NCI-H2196 treated with DMSO at 0.1 percent for 48 hours (cell line): ENCODE measurements around the gene TNFRSF18.
"Not testable (repeated sequence)": the region's sequence is repeated elsewhere in the genome, so short reads cannot be mapped to it uniquely, and the experiment has no call there.

Experiments
- DNase-seq: peaks from one replicate; lab custom pipeline; 2025; ENCODE audit not compliant: unreplicated experiment; lab: John Stamatoyannopoulos, UW

TNFRSF18 gene

GRCh38 chr1:1179983-1180861 lies 26.2 kb downstream of the TNFRSF18 start:
- DNase-seq = no peak

GRCh38 chr1:1179346-1179982 lies 26.9 kb downstream of the TNFRSF18 start:
- no peak for DNase-seq

- DNase-seq = no peak
Measured at GRCh38 chr1:1178794-1179331, 27.5 kb downstream of the TNFRSF18 start.

- DNase-seq = no peak
Measured at GRCh38 chr1:1177452-1178206, 28.8 kb downstream of the TNFRSF18 start.

GRCh38 chr1:1176931-1177330 lies 29.5 kb downstream of the TNFRSF18 start:
- no peak for DNase-seq

GRCh38 chr1:1176063-1176761 lies 30.2 kb downstream of the TNFRSF18 start:
- not testable (repeated sequence) for DNase-seq

- no peak for DNase-seq
Measured at GRCh38 chr1:1175221-1176062, 30.9 kb downstream of the TNFRSF18 start.

GRCh38 chr1:1173793-1174415 lies 32.5 kb downstream of the TNFRSF18 start, which contains the start of gene TTLL10:
TTLL10 (plus strand) TSS chr1:1173880; CDS start chr1:1179216, 5,336 bp downstream.
- DNase-seq = no peak

GRCh38 chr1:1173061-1173792 lies 33.2 kb downstream of the TNFRSF18 start:
- DNase-seq = no peak

- DNase-seq = no peak
Measured at GRCh38 chr1:1171546-1172340, 34.6 kb downstream of the TNFRSF18 start.

GRCh38 chr1:1171161-1171545 lies 35.2 kb downstream of the TNFRSF18 start:
- DNase-seq = no peak

- no peak for DNase-seq
Measured at GRCh38 chr1:1170215-1171091, 35.9 kb downstream of the TNFRSF18 start.

- DNase-seq = no peak
Measured at GRCh38 chr1:1169429-1170214, 36.8 kb downstream of the TNFRSF18 start.

GRCh38 chr1:1168451-1169411 lies 37.7 kb downstream of the TNFRSF18 start:
- DNase-seq = no peak

GRCh38 chr1:1167841-1168450 lies 38.4 kb downstream of the TNFRSF18 start:
- DNase-seq = no peak
